Glomerular visceral epithelial cell (primary cell): ENCODE measurements around the gene TCAF1.
"Not testable (repeated sequence)": the region's sequence is repeated elsewhere in the genome, so short reads cannot be mapped to it uniquely, and the experiment has no call there.

Source experiments
- DNase-seq: peaks from one replicate; pipeline ENCODE4 v3.0.0-alpha.2; 2016; ENCODE audit errors: extremely low spot score

The TCAF1 gene

DNA sequence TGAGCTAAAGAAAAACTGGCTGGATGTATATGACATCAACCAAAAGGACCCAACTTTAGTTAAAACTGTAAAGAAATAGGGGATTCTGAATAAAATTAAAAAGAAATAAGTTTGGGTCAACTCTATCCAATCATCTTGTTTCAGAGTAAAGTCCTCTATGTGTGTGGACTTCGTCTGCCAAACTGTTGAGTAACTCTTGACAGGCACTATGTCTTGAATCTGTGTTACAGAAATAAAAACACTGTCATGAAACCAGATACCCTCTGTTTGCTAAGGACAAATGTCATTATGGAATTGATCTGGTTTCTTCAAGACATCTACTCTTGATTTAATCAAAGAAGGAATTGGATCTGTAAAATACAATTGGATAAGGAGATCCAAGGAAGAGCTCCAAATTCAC is 46.5 kb downstream of the TCAF1 start:
- not testable (repeated sequence) for DNase-seq

DNA sequence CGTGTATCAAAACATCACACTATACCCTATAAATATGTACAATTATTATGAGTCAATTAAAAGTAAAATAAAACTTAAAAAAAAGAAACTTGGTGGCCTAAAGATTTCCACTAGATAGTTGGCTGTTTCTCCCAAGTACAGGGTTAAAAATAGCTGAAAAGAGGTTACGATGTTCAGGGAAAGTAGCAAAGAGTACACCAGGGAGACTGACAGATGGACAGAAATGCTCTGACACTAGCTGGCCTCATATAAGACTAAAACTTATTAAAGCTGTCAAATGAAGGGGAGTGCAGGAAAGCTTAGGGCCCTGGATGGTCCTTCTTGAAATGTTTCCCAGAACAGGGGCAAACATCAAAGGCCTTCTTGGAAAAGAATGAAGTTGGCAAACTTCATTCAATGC is 51.3 kb downstream of the TCAF1 start:
- DNase-seq = no peak

DNA sequence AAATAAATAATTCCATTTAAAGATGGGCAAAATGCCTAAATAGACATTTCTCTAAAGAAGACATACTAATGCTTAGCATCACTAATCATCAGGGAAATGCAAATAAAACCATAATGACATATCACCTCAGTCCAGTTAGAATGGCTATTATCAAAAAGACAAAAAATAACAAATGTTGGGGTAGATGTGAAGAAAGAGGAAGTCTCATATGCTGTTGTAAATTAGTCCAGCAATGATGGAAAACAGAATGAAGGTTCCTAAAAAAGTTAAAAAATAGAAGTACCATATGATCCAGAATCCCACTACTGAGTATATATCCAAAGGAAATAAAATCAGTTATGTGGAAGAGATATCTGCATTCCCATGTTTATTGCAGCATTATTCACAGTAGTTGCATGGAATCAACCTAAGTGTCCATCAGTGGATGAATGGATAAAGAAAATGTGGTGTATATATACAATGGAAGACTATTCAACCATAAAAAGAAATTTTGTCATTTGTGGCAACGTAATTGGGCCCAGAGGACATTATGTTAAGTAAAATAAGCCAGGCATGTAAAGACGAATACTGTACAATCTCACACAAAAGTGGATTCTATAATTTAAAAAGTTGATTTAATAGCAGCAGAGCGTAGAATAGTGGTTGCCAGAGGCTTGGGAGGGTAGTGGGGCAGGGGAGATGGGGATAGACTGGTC is 52.0 kb downstream of the TCAF1 start:
- no peak for DNase-seq

DNA sequence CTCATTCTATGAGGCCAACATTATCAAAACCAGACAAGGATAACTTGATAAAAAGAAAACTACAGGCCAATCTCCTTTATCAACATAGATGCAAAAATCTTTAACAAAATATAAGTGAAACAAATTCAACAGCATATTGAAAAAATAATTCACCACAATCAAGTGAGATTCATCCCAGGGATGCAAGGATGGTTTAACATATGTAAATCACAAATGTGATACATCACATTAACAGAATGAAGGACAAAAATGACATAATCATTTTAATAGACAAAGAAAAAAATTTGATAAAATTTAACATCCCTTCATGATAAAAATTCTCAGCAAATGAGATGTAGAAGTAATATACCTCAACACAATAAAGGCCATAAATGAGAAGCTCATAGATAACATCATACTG is 53.8 kb downstream of the TCAF1 start:
- no peak for DNase-seq

DNA sequence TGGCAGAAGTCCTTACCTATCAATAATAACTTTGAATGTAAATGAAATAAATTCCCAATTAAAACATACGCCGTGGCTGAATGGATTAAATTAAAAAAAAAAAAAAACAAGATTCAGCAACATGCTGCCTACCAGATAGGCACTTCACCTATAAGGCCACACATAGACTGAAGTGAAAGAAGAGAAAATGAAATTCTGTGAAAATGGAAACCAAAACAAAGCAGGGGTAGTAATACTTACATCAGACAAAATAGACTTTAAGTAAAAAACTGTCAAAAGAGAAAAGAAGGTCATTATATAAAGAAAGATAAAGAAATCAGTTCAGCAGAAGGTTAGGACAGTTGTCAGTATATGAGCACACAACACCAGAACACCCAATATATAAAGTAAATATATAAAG is 55.3 kb downstream of the TCAF1 start:
- DNase-seq = no peak

DNA sequence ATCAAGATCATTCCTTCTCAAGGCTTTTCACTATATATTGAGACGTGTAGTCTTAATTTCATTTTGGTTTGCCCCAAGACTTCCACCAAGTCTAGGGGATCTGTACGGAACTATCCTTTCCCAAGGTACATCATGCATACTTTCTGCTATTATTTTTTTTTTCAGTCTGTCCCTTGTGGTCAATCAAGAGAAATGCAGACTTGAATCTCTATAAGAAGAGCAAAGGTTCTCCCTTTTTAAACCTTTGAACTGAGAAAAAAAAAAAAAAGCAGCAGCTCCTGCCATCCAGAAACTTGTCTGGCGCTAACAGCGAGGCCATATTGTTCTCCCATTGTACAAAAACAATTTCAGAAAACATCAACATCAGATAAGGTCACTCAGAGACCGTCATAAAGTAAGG is 60.3 kb downstream of the TCAF1 start:
- not testable (repeated sequence) for DNase-seq

DNA sequence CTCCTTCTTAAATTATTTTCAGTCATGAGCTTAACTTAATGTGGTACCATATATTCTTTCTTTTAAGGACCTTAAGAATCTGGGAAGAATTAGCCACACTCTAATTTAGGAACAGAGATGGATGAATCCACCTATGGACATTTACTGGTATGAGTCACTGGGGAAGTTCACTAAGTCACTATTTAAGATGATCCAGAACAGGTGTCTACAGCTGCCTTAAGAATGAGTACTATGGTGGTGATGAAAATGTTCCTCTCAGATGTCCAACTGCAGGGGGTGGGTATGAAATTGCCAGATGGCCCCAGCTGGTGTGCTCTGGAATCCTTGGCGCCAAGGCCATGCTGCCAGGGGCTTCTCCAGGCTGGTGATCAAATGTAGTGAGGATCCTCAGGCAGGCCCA is 61.9 kb downstream of the TCAF1 start:
- not testable (repeated sequence) for DNase-seq

DNA sequence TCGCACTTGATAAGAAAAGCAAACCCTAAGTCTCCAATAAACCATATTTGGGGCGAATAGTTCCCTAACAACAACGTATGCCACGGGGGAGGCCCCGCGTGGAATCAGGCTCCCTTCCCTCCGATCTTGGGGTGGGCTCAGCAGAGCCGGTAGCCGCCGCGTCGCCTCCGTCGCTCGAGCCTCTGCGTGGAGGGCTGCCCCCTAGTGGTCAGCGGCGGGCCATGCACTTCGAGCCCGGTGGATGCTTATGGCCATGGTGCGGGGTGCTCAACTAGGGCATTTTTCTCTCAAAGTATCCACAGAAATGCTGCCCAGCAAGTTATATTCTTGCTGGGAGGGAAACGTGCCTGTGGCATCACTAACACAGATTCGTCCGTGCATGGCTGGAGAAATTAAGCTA is 64.8 kb downstream of the TCAF1 start:
- DNase-seq = not testable (repeated sequence)

DNA sequence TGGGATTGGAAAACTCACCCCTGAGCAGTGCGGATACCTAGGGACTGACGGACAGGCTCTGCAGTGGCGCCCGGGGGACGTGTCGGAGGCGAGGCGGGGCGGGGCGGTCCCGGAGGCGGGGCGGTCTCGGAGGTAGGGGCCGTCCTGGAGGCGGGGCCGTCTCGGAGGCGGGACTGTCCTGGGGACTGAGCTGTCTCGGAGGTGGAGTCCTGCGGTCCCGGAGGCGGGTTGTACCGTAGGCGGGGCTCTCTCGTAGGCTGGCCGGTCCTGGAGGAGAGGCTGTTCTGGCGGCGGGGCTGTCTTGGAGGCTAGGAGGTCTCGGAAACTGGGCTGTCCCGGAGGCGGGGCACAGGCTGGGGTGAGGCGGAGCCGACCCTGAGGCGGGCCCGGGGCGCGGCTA is 65.4 kb downstream of the TCAF1 start:
- not testable (repeated sequence) for DNase-seq

DNA sequence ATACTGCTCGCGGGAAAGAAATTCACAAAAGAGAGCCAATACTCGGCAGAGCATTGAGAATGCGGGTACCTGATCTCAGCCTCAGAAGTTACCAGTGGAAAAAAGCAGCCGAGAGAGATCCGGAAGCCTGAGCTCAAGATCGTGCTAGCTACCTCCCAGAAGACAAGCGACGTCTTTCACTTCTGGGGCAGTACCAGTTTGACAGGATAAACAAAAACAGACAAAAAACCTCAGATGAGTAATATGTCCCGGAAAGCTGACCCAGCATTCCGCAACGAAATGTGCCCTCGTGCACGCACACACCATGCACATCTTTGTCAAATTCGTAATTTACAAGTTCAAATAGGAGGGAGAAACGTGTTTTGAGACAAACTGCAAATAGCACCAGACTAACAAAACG is 65.9 kb downstream of the TCAF1 start:
- DNase-seq = not testable (repeated sequence)

DNA sequence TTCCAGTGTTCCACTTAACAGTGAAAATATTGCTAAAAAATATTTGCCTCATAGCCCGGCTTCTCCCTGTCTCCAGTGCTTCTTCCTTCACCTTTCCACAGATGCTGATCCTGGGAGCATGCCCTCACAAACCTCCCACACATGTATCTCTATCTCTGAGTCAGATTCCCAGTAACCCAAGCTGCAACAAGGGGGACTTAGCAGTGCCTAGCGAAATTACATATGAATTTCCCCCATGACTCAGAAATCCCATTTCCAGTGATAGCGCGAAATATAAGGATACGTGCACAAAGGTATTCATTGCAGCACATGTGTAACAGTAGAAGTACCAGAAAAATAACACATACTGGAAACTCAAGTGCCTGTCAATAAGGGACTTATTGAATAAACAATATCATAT is 75.4 kb downstream of the TCAF1 start:
- DNase-seq = not testable (repeated sequence)

DNA sequence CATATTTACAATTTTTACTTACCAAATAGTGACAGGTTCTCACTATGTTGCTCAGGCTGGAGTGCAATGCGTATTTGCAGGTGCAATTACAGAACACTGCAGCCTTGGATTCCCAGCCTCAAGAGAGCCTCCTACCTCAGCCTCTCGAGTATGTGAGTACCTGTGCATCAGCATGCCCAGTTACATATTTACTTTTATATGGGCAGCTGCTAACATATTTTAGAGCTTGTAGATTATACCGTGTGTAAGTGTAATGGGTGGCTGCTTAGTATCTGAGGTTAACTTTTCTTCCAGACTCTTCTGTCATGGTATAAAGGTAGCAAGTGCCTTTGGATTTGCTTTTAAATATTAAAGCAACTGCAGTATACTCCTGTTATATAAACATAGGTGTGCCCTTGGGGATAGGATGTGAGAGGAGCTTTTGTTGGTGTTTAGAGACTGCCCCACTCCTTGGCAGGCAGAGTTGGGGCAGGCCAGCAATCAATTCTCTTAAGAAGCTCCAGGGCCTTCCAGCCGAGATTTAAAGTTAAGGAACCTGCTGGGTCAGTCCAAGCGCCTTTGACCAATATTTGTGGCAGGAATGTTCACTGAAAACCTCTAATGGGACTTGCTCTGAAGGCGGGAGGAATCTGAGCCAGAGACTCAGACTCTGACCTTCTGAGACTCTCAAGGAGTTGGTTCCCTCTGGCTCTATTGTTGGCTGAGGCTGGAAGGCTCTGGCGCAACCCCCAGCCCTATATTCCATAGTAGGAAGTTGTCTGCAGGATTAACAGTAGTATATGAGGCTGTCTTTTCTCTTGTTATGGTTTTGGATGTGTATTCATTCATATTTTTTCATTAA is 77.5 kb downstream of the TCAF1 start:
- DNase-seq = not testable (repeated sequence)

DNA sequence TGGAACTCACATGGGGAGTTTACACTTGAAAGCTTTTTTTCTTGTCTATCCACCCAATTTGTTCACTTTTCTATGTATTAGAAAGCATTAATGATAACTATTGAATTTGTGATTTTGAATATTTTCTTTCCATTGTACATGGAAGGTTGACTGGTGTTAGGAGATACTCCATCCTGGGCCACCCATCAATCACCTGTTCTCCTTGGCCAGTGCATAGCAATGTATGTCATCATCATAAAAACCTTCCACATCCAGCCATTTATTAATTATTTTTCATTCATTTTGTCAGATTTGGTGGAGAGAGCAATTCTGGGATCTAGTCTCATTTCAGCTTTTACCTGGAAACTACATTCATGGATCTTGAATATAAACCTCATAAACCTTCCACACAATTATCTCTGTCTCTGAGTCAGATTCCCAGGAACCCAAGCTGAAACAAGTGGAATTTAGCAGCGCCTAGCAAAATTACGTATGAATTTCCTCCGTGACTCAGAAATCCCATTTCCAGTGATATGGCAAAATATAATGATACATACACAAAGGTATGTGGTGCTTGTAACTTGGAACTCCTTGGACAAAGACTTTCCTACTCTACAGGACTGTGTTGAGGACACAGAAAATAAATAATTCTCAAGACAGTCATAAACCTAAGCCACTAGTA is 78.2 kb downstream of the TCAF1 start:
- not testable (repeated sequence) for DNase-seq

DNA sequence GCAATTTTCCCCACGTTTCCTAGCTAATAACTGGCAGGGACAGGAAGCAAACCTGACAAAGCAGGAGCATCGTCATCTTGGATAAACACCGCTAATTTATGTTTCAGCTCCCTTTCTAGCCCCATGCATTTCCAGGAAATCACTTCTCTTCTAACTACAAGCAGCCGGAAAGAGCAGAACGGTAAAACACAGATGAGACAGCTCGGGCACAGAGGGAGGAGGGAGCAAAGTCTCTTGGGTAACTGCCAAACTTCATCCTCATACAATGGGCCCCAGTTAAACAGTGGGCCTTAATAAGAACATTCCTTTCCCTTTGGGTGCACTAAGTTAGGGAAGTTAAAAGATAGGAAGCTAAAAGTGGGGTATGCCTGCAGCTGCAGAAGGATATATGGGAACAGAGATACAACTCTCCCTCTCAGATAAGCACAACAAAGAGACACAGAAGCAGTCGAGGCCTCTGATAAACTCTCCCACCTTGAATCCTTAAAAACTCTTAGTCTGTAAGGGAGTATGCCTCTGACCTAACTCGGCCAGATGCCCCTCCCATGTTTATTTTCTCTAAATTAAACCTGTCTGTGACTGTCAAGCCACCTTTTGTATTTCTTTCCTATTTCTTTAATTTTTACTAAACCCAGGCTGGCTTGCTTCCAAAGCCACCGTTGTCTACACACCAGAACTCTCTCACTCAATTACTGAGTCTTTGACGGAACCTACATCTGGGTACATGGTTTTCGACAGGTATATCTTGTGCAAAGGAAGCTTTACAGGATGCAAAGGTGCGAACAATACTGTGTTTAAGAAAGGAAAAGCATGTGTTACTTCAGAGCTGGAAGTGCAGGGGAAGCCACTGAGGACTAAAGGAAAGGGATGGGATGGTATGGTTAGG is 80.3 kb downstream of the TCAF1 start:
- not testable (repeated sequence) for DNase-seq

DNA sequence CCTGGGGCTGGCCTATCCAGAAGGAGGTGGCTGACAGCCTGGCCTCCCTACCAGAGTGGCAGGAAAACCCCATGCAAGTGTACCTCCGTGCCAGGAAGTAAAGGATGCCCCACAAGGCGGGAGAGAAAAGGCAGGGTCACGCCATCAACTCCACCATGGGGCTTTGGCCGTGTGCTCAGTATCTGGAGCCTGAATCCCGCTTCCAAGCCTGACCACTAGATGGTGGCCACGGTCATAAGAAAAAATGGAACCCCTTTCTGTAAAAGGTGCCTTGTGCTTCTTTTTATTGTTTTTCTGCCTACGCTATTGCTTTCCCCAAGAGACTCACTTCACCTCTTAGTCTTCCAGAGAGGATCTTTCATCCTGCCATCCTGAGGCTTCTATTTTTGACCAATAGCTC is 84.1 kb downstream of the TCAF1 start:
- DNase-seq = not testable (repeated sequence)

DNA sequence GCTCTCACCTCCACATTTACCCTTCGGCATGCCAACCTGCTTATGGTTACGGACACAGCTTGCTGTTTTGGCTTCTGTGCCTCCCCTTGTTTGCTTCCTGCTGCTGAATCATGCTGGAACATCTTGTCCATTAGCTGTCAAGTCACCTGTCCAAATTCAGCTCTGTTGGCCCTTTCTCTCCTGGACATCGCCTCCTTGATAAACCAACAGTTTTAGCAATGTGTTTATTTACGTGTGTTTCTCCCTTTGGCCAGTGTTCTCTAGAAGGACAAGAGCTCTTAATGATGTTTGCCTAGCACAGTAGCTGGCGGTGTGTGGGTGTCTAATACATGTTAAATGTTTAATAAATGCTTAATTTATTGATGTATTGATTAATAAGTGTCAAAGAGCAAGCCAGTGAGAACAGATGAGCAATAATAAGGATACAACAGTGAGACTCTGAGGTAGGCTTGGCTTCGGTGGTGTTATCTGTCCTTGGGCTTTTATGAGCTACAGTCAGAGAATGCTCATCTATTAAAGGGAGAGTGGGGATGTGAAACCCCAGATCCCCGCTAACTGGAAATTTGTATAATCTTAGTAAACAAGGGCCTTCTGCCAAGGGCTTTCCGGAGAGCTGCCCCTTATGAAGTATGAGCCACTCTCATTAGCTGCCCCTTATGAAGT is 85.4 kb downstream of the TCAF1 start:
- DNase-seq = not testable (repeated sequence)

DNA sequence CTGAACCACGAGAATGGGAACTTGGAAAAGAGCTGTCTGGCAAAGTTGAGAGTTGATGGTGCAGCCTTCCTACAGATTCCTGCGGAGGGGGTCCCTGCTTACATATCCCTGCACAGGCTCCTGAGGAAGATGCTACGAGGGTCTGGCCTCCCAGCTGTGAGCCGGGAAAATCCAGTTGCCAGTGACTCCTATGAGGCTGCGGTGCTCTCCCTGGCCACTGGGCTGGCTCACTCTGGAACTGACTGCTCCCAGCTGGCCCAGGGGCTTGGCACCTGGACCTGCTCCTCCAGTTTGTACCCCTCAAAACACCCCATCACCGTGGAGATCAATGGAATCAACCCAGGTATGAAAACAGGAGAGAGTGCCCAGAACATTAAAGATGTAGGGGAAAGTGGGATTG is 91.3 kb downstream of the TCAF1 start:
- not testable (repeated sequence) for DNase-seq

DNA sequence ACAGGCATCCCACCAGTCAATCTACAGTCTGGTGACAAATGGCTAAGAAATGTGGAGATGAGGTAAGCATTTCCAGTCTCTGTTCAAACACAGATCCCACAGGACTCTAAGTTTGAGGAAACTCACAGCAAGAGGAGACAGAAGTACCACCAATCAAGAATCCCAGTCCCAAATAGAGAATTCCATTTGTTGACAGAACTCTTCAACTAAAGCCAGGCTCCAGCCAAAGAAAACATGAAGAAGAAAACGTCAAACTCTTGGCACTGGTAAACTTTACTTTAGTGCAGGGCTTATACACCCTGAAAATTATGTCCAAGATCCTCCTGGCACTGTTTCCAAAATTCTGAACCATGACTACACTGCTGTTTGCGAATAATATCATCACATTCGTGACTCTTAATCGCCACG is 95.3 kb downstream of the TCAF1 start:
- DNase-seq = not testable (repeated sequence)
